Medulla oblongata (tissue), 1 donor: ENCODE data around the gene HYPK.

Source experiments
- DNase-seq: peaks from one replicate; pipeline ENCODE4 v3.0.0-alpha.2; 2015; ENCODE audit errors: extremely low spot score

The HYPK gene

DNA sequence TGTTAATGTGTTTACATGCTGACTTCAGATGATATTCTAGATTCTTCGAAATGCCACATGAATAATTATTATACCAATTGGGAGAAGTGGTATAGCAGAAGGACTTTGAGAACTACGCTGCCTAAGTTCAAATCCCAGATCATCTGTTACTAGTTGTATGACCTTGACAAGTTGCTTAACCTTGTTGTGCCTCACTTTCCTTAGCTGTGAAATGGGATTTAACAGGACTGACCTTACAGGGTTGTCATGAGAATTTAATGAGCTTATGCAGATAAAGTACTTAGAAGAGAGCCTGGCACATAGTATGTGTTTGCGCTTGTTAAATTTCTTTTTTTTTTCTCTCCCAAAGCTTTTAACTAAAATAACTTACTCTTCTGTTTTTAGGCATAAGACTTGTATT is 50.9 kb downstream of the HYPK start:
- no peak for DNase-seq

GRCh38 chr15:43852607-43853006 is 52.2 kb downstream of the HYPK start:
- DNase-seq = no peak
